DLD1 (cell line): Measurements from ENCODE around the gene DCHS1.

ENCODE experiments used
- in situ Hi-C: cut with HindIII; loops from 2 replicates; pipeline ENCODE4 v1.10.0; 2017; ENCODE audit warnings: low sequenced_read_pairs

DCHS1 gene

GRCh38 chr11:6628526-6628925 is 27.1 kb downstream of the DCHS1 start:
- in situ Hi-C loops, result no loop called here

- in situ Hi-C loops, result no loop called here
Observed at GRCh38 chr11:6627762-6628241, 27.8 kb downstream of the DCHS1 start.

DNA sequence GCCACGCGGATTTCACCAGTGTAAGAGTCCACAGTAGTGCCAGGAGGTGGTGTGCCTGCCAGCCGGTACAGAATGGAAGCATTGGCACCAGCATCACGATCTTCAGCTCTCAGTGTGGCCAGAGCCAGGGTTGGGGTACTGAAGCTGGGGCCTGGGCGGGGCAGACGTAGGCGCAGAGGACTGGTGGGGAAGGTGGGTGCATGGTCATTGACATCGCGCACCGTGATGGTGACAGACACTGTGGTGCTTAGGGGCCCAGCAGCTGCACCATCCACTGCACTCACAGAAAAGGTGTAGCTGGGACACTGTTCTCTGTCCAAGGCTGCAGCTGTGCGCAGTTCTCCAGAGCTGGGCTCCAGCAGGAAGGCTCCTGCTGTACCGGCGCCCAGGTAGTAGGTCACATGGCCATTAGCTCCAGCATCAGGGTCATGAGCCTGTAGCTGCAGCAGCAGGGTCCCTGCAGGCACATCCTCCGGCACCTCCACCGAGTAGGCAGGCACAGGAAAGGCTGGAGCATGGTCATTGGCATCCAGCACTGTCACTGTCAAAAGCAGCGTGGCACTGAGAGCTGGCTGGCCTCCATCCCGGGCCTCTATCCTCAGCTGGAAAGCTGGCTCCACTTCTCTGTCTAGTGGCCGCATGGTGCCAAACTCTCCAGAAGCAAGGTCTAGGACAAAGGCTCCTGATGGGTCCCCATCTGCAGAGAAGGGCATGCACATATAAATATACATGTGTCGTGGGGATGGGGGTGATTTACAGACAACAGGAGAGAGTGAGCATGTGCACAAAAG is 28.4 kb downstream of the DCHS1 start:
- in situ Hi-C loops, result no loop called here

GRCh38 chr11:6625832-6626420 is 29.7 kb downstream of the DCHS1 start:
- in situ Hi-C loops, result no loop called here

- in situ Hi-C loops, result no loop called here
Observed at GRCh38 chr11:6625156-6625831, 30.3 kb downstream of the DCHS1 start.

GRCh38 chr11:6623391-6624363 is 31.9 kb downstream of the DCHS1 start:
- in situ Hi-C loops, result no loop called here

GRCh38 chr11:6622261-6623171 is 33.1 kb downstream of the DCHS1 start:
- in situ Hi-C loops, result no loop called here

GRCh38 chr11:6621711-6622211 is 33.8 kb downstream of the DCHS1 start:
- in situ Hi-C loops, result no loop called here

DNA sequence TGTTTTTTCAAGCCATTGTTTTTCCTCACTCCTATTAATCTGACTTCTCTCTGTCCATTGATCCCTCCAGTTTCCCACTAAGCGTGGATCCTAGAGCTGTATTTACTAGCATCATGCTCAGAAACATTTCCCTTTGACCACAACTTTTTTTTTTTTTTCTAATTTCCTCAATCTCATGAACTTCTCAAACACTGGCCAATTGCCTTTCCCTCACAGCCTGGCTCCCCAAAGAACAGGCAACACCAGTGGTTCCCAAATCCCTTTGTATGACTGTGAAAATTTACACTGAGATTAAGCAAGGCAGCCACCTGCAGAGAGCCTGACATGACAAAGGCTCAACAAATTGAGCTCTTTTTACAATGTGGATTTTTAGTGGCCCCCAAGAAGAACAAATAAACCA is 35.0 kb downstream of the DCHS1 start:
- in situ Hi-C loops, result no loop called here

DNA sequence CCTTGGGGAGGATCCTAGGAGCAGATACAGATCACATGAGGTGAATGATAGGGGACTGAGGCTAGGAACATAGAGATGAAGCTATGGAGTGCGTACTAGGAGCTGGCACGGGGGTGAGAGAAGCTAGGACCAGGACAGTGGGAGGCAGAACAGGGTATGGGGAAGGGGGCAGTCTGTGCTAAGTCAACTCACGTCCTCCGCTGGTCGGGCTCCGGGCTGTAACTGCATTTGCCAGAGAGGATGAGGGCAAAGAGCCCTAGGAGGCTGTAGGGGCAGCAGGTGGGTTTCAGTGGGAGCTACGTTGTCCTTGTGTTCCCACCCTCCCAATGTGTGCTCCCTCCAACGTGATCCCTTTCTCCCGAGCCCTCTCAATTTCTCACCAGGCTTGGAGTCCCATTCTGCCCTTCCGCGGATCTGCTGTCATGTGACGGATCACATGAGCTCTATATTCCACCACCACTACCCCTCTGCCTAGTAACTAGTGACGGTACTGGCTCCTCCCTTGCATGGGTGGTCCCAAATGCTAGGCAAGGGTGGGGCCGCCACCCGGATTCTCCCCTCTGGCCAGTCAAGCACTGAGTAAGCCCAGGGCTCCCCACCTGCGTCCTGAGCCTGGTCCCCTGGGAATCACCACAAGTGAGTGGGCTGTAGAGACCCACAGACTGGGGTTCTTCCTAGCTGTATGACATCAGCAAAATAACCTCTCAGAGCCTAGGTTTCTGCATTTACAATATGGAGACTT is 36.4 kb downstream of the DCHS1 start, which contains the start of gene TPP1:
TPP1 (minus strand) TSS at position 419 of the 742 bp plus-strand sequence; CDS start at position 397, 22 bp downstream.
- in situ Hi-C loops, result loop anchor here (10.0 kb wide), 1 partner anchor 214 kb away; no protein-coding TSS in a partner anchor

- in situ Hi-C loops, result loop anchor here (10.0 kb wide), 1 partner anchor 214 kb away; no protein-coding TSS in a partner anchor
Observed at GRCh38 chr11:6618117-6619003, 37.2 kb downstream of the DCHS1 start.

DNA sequence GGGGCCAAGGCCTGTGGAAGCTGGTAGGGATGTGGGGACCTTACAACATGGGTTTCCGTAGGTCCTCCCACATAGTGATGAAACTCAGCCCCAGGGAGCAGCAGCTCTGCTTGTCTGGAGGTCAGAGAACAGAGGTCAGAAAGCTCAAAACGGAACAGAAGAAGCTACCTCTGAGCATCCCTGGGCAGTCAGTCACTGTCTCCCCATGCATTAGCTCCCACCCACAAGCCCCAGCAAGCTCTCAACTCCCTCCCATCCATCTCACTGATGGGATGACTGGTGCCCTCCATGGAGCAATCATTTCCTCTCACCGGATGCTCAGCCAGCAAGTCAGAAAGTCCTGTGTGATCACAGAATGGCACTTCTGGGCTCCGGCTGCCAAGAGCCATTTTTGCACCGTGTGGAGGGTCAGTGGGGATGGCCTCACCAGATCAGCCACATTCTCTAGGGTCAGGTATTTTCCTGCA is 38.3 kb downstream of the DCHS1 start:
- in situ Hi-C loops, result loop anchor here (10.0 kb wide), 1 partner anchor 213 kb away; no protein-coding TSS in a partner anchor

DNA sequence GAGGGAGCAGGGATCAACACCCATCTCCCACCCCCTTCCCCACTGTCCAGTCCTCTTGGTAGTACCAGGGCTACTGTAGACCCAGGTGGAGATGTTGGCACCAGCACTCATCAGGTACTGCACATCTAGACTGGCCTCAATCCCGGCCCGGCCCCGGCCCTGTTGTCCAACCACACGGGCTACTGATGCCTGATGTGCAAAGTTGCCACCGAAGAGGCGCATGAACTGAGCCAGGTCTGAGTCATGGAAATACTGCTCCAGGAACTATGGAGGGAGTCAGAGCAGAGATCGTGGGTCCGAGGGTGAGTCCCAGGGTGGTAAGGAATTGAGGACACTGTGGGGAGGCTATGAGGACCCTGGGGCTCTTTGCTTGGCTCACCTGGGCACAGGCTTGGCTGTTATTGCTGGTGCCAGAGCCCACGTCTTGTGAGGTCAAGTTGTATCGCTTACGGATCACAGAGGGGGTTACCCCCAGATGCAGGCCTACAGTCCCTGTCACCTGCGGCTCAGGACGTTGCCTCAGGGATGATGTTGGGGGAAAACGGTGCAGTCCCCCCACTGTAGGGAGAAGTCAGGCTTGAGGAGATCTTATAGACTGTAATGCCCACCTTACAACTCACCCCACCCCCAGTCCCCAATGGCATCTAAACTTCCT is 38.9 kb downstream of the DCHS1 start:
- in situ Hi-C loops, result loop anchor here (10.0 kb wide), 1 partner anchor 212 kb away; no protein-coding TSS in a partner anchor

DNA sequence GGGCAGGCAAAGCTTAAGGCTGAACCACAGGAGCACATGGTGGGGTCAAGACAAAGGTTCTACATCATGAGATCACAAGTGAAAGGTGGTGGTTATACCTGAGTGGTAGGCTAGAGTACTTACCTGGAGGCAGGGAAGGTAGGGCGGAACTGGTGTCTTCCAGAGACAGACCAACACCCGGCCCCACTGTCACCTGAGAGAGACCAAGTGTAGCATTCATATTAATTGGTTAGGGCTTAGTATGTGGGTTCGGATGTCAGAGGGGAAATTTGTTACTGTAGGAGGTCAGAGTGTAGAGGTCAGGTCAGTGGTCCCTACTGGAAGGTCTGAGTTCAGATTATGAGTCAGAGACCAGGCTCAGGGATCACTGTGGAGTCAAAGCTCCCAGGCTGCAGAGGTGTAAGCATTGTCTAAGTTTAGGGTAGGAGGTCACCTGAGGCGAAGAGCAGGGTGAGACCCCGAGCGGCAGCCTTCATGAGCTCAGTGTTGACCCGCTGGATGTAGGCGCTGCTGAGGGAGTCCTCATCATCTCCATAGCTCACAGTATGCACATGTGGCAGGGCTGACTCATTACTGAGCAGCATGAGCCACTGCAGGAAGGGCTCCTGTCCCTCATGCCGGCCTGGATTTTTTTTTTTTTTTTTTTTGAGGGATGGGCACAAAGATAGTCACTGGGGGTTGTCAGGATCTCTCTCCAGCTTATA is 39.6 kb downstream of the DCHS1 start:
- in situ Hi-C loops, result loop anchor here (10.0 kb wide), 1 partner anchor 211 kb away; no protein-coding TSS in a partner anchor

DNA sequence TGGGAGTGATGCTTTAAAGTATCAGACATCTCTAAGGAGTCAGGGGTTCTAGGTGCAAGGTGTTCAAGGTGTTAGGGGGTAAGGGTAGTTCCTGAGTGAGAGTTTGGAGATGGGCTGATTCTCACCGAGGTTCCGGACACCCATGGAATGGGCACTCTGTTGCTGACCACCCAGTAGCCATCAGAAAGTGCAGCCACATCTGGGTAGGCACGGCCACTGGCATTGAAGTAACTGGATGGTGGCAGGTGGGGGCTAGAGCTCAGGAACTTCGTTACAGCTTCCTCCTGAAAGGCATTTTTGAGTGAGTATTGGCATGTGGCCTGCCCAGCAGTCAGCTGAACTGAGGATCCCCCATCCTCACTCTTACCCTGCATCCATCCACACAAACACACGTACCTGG is 40.6 kb downstream of the DCHS1 start:
- in situ Hi-C loops, result loop anchor here (10.0 kb wide), 1 partner anchor 210 kb away; no protein-coding TSS in a partner anchor

DNA sequence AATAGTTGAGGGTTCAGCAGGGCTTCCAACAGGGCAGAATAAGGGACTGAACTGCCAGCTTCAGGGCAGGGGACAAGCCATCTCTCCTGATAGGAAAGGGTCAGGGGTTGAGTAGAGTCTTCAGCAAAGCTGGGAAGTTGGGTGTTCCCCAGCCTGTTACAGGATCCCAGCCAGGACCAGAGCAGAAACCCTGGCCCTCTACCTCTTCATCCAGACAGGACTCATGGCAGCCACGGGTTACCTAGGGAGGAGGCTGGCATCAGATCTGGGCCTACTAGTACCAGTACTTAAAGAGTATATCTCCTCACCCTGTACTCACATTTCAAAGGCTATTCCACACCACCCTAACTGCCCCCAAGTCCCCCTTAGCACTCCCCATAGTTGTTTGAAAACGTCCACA is 41.2 kb downstream of the DCHS1 start:
- in situ Hi-C loops, result loop anchor here (10.0 kb wide), 1 partner anchor 210 kb away; no protein-coding TSS in a partner anchor
